ENCODE measurements around the gene TMEM139.

Gene TMEM139

GRCh38 chr7:143284591-143285469 is at the start of gene TMEM139:
TMEM139 (plus strand) TSS chr7:143284958; CDS start chr7:143285958, 1,000 bp downstream.
- no peak for FAIRE-seq

DNA sequence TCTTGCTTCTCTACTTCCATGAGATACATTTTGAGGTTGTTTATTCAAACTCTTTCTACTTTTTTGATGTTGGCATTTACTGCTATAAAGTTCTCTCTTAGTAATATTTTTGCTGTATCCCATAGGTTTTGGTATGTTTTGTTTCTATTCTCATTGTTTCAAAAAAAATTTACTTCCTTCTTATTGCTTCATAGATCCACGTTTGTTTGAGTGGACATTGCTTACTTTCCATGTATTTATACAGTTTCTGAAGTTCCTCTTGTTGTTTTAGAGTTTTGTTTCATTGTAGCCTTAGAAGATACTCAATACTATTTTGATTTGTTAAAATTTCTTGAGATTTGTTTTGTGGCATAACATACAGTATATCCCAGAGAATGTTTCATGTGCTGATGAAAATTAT is 49.2 kb upstream of the TMEM139 start:
- FAIRE-seq = no peak

DNA sequence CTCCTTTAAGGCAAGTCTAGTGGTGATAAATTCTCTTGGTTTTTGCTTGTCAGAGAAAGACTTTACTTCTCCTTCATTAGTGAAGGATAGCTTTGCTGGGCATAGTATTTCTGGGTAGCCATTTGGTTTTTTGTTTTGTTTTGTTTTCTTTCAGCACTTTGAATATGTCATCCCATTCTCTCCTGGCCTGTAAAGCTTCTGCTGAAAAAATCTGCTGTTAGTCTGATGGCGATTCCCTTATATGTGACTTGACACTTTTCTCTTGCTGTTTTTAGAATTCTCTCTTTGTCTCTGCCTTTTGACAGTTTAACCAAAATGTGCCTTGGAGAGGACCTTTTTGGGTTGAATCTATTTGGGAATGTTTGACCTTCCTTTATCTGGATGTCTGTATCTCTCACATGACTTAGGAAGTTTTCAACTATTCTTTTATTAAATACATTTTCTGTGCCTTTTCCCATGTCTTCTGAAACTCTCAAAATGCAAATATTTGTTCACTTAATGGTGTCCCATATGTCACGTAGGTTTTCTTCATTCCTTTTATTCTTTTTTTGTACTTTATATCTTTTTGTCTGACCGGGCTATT is 48.3 kb upstream of the TMEM139 start:
- no peak for FAIRE-seq

GRCh38 chr7:143237366-143237765 is 47.4 kb upstream of the TMEM139 start:
- FAIRE-seq = no peak

- FAIRE-seq = no peak
These were observed 46.3 kb upstream of the TMEM139 start for GRCh38 chr7:143238289-143238980.

GRCh38 chr7:143239813-143240212 is 44.9 kb upstream of the TMEM139 start:
- no peak for FAIRE-seq

- peak; percentile 69 for FAIRE-seq
These were observed 44.2 kb upstream of the TMEM139 start for GRCh38 chr7:143240291-143241168.

GRCh38 chr7:143242306-143242705 is 42.5 kb upstream of the TMEM139 start:
- no peak for FAIRE-seq

GRCh38 chr7:143243111-143243510 is 41.6 kb upstream of the TMEM139 start:
- FAIRE-seq = no peak

DNA sequence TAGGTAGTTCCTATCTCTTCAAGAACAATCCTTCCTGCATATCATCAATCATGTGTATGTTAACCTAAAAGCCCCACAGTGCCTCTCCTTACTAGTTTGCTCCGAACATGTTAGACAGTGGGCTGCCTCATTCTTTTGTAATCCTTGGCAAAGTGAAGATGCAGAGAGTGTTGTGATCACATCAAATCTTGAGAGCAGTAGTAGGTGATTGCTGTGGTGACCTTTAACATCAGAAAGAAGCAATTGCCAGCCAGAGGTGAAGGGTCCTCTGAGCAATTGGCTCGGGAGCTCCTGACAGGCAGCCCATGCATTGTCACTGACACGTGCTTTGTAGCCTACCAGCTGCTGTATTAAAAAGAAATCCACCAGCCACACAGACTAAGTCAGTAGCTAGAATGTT is 41.1 kb upstream of the TMEM139 start:
- FAIRE-seq = no peak

DNA sequence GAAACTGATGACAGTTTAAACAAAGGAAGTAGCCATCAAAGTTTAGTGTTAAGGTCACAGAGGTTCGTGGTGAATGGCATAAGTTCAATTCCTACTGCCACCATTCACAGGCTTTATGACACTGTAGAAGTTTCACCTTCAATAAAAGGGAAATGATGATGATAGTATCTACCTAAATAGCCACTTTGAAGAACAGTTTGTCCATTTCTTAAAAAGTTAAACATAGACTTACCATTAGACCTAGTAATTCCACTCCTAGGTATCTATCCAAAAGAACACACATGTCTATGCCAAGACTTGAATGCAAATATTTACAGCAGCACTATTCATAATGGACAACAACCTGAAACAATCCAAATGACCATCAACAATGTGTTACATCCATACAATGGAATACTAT is 40.4 kb upstream of the TMEM139 start:
- no peak for FAIRE-seq

DNA sequence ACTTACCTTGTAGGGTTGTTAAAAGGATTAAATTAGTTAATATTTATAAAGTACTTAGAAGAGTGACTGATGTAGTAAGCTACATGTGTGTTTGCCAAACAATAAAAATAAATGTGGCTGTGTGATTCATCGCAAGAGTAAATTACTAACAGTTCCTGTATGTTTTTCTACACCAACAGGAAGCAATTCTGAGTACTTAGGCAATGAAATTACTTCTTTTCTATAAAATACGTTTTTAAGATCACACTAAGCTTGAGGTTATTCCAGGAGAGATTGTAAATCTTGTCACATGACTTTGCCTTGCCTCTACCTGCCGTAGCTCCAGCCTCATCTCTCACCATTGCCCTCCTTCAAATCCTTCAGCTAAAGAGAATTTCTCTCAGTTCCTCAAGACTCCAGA is 39.6 kb upstream of the TMEM139 start:
- FAIRE-seq = no peak

GRCh38 chr7:143247372-143247771 is 37.4 kb upstream of the TMEM139 start:
- no peak for FAIRE-seq

DNA sequence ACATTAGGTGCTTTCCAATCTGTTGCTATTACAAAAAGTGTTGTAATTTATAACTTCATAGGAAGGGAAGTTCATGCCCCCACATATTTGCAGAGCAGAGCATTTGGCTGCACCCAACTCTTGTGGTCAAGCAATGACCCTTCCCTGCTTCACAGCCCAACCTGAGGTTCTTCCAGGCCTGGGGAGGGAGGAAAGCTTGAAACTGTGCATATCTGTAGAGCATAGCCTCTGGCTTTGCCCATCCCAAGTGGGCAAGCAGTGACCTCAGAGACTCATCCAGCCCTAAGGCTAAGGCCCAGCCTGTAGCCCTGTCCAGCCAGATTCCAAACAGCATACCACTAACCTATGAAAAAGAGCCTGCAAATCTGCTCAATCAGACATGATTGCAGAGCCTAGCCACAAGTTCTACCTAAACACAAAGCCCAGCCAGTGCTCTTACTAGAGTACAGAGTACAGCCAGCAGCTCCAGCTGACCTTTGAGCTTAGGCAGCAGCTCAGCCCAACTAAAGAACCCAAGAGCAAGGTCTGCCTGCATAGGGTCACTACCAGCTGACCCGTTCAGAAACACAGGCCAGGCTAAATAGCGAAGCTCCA is 35.9 kb upstream of the TMEM139 start:
- FAIRE-seq = no peak

DNA sequence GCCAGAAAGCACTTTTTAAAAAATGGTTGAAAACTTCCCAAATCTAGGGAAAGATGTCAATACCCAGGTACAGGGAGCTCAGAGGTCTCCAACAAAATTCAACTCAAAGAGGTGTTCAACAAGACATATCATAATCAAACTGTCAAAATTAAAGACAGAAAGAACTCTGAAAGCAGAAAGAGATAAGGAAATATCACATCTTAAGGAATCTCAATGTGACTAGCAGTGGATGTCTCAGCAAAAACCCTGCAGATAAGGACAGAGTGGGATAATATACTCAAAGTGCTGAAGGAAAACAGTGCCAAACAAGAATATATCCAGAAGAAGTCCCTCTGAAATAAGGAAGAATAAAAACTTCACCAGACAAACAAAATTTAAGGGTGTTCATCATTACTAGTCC is 34.6 kb upstream of the TMEM139 start:
- no peak for FAIRE-seq

GRCh38 chr7:143250822-143251221 is 33.9 kb upstream of the TMEM139 start:
- FAIRE-seq = no peak

DNA sequence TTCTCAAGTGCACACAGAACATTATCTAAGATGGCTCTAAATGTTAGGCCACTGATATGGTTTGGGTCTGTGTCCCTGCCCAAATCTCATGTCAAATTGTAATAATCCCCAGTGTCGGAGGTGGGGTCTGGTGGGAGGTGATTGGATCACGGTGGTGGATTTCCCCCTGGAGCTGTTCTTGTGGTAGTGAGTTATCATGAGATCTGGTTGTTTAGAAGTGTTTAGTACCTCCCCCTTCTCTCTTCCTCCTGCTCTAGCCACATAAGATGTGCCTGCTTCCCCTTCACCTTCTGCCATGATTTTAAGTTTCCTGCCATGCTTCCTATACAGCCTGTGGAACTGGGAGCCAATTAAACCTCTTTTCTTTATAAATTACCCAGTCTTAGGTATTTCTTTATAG is 32.8 kb upstream of the TMEM139 start:
- no peak for FAIRE-seq

GRCh38 chr7:143255564-143255963 is 29.2 kb upstream of the TMEM139 start:
- FAIRE-seq = no peak

DNA sequence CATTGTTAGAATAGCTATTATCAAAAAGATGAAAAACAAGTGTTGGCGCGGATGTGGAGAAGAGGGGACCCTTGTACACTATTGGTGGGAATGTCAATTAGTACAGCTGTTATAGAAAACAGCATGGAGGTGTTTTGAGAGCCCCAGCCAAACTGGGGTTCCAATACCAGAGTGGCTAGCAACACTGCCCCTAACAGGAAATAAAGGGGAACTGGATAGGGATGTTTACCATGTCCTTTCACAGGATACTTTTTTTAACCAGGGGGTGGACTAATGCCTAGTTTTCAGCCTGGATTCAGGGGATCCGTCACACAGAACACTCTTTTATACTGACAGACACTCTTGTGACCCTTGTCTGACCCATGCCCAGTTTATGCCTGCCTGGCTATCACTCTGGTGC is 28.4 kb upstream of the TMEM139 start:
- no peak for FAIRE-seq

- FAIRE-seq = no peak
These were observed 27.8 kb upstream of the TMEM139 start for GRCh38 chr7:143256932-143257331.

DNA sequence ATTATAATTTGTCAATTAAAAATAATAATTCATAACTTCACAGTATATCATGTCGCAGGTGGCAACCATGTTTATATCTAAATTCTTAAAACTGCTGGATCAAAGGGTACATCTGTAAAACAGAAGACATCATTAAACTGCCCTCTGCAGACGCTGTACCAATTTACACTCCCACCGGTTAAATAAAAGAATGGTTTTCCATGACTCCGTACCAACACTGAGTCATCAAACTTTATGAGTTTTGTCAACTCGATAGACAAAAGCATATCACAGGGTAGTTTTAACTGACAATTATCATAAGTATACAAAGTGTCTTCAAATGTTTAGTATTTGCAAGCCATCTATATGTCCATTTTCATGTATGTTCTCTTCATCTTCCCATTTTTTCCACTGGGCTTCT is 27.3 kb upstream of the TMEM139 start:
- FAIRE-seq = no peak

DNA sequence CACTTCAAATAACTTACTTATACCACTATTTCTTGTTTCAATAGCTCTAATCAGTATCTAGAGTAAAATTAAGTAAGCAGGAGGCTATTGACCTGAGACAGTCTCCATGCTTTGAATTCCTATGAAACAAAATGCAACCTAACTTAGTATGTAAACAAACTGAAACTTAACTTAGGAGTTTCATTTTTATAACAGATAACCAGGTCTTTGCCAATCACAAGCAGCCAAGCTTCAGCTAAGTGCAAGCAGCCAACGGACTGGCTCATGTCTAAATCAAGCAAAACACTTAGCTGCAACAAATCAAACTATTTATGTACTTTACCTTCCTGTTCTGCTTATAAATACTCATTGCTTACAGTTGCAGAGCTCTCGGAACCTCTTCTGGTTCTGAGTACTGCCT is 25.9 kb upstream of the TMEM139 start:
- no peak for FAIRE-seq

DNA sequence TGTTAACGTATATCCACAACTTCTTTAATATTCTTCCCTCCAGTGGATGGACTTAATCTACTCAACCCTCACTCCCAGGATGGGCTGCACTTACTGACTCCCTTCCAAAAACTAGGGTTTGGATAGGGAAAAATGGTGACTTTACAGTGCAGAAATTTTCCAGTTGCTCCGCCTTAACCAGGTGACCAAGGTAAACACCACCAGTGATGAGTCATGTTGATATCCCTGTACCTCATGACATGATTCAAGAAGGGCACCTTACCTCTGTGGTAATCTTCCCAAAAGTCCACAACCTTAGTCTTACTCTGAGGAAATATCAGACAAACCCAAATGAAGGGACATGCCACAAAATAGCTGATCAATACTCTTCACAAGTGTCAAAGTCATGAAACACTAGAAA is 25.0 kb upstream of the TMEM139 start:
- no peak for FAIRE-seq
